RPMI7951 (cell line): Measurements from ENCODE around the gene CAPN3. TPM values are rescaled to one million over a fixed set of nuclear protein-coding genes. Genes with fewer than 3 reads are reported as not detected.
A peak's percentile ranks its signal among the peaks of the same experiment; 100 is the strongest.

ENCODE experiments used
- DNase-seq: peaks from one replicate; pipeline ENCODE4 v3.0.0-alpha.2; 2012; ENCODE audit warnings: low read depth
- total RNA-seq: library from RNA; depleted of rRNA; stranded (reverse); fragments of >200 nt; shearing (Covaris generic); gene quantifications from 2 replicates; pipeline ENCODE4 v1.2.3, GENCODE V29; 2014

Gene CAPN3
- total RNA-seq, 1 experiment from 2014 or later, result not detected

DNA sequence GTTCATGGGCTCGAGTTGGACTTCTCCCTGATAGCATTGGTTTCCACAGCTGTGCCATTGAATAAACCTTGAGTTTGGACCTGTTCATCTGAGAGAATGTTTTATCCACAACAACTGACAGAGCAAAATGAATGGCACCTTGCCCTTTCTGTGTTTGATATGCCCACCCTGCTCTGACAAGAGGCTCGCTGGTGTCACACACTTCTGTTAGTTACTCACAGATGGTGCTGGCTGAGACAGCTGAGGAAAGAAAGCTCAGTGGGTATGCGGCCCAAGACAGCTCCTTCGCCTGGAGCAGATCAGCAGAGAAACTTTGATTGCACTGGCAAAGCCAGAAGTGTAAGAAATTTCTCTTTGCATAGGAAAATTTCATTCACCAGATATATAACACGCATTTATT lies 2.5 kb upstream of the CAPN3 start:
- DNase-seq, result no peak

DNA sequence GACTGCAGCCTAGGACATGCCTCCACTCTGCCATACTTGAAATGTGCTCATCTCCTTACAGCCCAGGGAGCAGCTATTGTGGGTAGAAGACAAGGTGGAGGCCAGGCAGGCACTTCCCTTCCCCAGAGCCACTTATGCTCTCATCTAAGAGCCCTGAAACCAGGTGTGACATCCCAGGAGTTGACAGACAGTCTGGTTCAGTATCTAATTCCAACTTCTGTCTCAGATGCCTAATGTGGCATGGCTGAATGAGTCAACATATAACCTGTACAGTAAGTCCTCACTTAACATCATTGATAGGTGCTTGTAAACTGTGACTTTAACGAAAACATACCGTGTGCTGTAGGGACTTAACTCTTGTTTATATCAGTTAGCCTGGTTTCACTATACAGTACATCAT lies 1.2 kb upstream of the CAPN3 start:
- DNase-seq, result no peak

DNA sequence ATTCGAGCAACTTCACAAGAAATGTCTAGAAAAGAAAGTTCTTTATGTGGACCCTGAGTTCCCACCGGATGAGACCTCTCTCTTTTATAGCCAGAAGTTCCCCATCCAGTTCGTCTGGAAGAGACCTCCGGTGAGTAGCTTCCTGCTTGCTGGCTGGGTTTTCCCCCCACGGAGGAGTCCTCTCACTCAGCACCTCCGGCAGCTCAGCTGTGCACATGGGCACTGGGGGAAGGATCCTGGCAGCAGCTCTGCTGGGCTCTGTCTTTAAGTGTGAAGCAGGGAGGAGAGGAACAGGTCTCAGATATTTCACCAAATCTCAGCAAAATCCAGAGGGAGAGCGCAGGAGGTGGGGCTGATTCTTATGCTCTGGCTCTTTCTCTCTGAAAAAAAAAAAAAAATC lies 684 bp downstream of the CAPN3 start:
- no peak for DNase-seq

DNA sequence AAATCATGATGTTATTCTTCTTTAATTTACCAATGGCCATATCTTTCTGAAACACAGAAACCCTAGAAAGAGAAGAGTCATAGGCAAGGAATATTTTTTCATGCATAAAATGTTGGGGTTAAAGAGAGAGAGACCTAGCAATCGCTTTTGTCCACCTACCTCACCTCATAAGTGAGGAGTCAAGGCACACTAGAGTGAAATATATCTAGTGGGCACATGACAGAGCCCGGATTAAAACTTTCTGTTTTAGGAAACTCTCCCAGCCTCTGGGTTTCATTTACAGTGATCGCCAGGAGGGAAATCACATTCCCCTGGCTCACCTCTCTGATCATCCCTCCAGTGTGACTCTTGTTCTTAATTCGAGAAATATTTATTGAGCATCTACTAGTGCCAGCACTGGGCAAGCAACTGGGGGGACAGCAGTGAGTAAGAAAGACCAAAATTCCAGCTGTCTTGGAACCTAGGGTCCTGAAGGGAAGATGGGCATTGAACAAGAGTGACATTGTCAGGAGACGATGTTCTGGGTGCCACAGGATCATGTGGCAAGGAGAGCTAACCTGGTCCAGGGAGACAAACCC lies 1.3 kb downstream of the CAPN3 start:
- DNase-seq, result no peak

DNA sequence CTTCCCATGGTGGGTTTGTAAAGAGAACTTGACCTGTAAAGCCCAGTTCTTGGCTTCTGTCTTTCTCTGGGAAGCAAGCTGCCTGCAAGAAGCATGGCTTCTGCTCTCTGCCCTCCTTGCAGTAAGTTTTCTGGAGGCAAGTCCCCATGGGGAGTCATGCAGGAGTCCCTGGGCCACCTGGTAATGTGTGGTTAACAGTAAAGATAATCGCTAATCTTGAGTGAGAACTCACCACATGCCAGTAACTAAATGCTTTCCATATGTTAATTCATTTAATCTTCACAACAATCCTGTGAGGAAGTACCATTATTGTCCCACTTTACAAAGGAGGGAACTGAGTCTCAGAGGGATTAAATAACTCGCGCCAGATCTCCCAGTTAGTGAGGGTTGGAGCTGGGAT lies 4.2 kb downstream of the CAPN3 start:
- no peak for DNase-seq

DNA sequence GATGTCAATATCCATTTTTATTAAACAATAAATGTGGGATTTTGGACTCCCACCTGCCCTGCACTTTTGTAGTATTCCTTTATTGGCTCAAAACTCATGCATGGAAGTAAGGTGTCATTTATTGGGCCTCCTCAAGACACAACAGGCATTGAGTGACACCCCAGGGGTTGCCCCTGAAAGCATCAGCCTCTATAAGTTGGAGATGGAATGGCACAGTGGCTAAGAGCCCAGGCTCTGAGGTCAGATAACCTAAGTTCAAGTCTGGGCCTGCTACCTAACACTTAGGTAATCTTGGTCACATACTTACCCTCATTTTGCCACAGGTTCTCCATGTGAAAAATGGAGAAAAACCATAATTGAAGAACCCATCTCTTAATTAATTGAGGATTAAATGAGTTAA lies 4.6 kb downstream of the CAPN3 start:
- no peak for DNase-seq

DNA sequence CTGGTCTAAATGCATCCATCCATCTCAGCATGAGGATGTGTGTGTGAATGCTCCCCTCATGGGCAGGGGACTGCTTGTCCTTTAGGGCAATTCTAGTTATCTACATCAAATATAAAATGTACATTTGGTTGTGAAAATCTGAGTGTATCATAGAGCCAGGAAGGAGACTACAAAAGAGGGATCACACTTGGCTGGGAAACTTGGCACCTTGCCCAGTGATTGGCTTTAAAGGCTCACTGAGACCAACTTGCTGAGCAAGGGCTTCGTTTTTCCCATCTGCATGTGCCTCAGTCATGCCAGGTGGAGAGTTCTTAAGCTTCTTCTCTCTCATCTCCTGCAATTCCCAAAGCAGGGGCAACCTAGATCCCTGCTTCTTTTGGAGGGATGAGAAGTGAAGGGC lies 5.2 kb downstream of the CAPN3 start:
- no peak for DNase-seq

DNA sequence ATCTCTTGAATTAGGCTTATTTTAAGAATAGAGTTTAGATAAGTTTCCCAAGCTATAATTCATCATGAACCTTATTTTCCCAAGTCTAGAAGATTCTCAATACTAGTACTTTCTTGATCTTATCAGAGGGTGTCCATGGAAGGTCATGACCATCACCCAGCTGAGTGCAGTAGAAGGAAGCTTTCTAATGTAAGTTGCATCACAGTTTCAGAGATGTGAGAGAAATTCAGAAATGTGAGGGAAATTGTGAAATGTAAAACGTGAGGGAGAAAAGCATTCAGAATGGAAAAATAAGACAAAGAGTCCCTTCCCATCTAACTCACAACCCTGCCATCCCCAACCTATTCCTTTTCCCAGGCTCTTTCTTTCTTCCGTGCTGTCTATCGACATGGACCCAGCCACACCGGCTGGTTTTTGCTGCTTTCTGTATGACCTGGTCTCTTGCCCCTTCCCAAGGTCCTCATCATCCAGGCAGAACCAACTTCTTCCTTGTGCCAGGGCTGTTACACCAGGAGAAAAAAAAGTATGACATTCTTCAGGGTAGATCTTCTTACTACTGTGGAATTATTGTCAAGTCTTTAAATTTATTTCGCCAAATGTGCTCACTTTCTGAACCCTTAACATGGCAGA lies 6.7 kb downstream of the CAPN3 start:
- DNase-seq, result no peak

DNA sequence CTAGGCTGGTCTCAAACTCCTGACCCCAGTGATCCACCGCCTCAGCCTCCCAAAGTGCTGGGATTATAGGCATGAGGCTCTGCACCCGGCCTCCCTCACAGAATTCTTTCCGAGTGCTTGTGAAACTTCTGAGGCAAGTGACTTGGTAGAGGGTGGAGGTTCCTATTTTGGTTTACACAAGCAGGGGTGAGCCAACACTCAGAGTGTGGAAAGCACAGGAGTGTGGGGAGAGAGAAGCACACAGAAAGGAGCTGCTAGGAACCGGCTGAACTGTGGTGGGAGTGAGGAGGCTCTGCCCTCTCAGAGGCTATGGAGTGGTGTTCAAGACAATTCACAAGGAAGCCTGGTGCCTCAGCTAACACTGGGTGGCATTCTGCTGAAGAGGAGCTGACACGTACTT lies 7.7 kb downstream of the CAPN3 start:
- DNase-seq, result no peak

DNA sequence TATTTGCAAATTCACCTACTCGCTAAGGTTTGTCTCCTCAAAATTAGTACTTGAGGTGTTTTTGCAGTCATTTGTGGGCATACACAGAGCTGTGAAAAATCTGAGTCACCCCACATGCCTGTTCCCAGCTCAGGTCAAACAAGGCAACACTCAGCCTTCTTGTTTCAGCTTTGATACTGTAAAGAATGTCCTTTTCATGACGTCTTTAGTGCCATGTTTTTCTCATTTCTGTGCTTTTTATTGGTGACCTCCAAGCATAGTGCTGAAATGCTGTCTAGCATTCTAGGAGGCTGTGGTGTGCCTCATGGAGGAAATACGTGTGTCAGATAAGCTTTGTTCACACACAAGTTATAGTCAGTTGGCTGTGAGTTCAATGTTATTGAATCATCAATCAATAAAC lies 8.8 kb downstream of the CAPN3 start:
- DNase-seq, result no peak

DNA sequence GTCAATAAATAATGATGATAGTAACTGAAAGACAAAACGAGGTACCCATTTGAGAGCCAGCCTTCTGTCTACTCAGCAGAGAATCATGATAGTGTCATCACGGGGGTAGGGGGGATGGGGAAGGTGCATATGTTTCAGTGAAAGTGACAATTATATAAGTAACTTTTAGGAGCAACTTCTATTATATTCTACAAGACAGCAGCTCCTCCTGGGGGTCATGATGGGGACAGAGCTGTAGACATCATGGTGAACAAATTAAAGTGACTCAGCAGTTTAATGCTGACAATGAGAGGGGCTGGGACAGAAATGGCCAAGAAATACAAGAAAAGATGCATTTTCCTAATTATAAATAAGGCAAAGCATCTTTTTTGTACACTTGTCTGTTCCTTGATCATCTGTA lies 11.8 kb downstream of the CAPN3 start:
- DNase-seq, result peak; percentile 38

DNA sequence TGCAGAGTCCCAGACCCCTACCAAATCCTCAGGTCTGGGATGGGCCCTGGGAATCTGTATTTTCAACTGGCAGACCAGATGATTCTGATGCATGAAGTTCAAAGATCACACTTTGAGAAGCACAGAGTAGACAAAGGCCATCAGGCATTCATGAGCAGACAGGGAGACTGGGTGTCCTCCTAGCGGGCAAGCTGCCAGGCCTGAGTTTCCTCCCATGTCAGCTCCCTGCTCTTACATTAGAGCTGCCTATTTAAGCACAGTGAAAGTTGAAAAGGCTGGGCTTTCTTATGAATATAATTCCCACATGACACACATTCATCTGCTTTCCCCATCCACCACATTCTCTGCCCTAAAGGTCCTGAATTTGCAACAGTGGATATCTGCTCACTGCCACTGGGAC lies 14.0 kb downstream of the CAPN3 start:
- no peak for DNase-seq

DNA sequence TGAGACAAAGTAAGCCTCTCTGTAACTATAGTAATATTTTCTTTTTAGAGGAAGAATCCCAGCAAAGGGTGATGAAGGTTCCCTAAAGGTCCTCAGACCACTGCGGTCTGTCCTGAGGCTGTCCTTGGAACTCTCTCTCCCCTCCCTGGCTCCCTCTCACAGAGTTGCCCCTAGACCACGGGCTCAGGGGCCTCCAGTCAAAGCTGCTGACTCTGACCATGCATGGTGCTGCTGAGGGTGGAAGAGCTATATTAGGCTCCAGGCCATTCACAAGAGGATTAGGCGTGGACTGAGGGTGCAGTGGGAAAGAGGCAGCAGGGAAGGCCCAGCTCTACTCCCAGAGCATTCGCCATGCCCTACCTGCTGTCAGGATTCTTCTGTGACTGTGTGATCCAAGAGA lies 14.6 kb downstream of the CAPN3 start:
- no peak for DNase-seq

DNA sequence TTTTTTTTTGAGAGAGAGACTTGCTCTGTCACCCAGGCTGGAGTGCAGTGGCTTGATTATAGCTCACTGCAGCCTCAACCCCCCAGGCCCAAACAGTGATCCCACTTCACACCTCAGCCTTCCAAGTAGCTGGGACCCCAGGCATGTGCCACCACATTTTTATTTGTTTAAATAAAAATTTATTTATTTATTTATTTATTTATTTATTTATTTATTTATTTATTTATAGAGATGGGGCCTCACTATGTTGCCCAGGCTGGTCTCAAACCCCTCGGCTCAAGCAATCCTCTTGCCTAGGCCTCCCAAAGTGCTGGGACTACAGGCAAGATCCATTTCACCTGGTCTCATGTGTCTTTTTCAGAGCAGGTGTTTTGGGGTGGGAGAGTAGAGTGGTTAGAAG lies 15.5 kb downstream of the CAPN3 start:
- no peak for DNase-seq

DNA sequence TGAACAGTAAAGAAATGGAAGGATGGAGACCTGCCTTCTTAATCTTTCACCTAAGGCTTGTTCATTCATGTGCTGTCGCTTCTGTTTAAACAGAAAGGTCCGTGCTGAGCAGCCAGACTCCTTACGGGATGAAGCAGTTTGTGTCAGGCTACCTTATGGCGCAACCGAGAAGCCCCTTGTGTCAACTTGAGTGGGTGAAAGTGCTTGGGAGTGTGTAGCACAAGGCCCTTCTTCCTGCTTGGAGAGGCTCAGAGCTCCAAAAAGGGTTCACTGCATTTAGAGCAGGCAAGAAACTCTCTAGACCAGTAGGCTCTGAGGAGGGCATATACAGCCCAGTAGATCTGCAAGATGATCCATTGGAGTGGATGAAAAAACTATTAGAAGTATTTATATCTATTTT lies 16.0 kb downstream of the CAPN3 start:
- no peak for DNase-seq

DNA sequence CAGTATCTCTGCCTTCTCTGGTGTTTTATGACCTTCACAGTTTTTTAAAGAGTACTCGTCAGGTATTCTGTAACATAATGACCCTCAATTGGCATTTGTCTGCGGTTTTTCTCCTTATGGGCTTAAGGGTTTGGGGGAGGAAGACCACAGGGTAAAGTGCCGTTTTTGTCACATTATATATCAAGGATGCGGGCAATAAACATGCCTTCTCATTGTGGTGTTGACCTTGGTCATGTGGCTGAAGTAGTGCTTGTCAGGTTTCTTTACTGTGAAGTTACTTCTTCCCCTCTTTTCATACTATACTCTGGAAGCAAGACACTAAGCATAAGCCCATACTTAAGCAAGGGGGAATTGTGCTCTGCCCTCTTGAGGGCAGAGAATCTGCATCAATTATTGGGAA lies 16.6 kb downstream of the CAPN3 start:
- DNase-seq, result no peak

DNA sequence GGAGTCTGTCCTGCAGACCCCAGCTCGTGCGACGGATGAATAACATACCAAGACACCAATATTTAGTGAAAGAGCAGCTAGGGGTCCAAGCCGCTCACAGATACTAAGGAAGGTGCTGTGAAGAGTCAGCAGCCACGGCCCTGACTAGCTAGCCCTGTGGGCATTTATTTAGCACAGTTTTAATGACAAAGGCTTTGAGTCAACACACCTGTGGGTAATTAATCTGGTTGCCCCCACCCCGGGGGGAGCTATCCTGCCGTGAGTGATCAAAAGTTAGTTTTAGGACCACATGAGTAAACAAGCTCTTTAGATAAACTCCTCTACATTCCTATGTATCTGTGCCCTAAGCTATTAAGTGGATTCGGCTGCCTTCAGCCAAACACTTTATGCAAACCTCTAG lies 18.7 kb downstream of the CAPN3 start:
- no peak for DNase-seq

DNA sequence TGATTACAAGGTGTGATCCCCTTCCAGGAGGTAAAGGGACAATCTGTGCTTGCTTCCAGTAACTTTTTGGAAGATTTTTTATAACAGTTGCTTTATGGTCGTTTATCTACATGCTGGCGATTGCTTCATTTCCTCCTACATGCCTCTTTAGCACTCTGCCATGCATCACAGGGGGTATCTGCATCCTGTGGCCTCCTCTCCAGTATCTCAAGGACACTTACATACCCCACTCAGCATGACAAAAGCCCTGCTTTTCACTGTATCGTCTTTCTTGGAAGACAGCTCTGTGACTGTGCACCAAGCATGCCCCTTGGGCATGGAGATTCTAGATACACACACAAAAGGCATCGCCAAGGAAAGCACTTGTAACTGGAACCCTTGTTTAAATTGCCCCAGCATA lies 25.3 kb downstream of the CAPN3 start:
- DNase-seq, result no peak

DNA sequence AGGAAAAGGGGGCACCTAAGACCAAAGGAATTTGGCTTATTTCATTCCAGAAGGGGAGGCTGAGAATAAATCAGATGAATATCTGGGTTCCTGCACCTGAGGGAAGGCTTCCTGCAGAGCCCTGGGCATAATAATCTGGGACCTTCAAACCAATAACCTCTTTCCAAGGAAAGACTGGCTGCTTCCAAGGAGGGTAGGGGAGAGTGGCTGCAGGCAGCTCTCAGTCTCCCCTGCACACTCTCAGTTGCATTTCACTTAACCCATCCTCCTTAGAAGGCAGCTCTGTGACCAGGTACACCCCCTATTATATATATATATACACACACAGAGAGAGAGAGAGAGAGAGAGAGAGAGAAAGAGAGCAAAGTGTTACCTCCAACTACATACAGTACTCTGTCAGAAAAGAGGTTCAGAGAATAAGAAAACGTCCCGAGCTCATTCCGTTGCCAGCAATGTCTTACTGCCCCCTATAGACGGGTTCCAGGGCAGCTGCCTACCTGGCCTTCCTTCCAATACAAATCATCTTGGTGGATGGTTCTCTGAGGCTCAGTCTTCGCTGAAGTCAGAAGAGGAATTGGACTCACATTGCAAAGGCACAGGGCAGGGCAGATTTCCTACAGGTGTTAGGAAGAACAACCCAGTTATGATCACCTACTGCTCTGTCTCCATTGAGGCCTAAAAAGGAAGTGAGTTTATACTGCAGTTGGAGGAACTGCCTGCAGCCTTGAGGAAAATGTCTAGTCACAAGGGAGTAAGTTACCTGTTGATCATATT lies 26.1 kb downstream of the CAPN3 start:
- DNase-seq, result peak; percentile 40

DNA sequence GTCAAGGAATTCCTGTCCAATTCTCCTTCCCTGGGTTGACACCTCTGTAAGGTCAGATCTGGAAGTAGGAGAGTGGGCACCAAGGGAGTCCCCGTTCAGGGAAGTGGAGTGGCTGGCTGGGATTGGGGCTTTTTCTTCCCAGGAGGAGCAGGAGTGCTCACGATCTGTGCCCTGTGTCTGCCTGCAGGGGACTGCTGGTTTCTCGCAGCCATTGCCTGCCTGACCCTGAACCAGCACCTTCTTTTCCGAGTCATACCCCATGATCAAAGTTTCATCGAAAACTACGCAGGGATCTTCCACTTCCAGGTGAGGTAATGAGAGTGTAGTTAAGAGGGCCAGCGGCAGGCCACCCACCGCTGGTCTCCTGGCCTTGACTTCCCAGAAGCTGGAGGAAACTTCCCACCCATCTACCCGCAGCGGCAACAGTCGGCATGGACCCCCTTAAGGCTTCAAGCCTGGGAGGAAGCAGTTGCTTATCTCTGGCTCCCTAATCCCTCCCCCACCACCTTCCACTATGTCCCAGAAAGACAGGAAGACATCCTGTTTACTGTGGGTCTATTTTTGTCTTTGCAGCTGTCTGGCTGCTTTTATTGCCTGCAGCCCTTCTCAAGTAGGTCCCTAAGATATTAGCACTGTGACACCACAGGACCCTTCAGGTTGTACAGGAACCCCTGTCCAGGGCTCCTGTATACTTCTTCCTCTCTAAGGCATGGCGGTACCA lies 26.8 kb downstream of the CAPN3 start:
- DNase-seq, result no peak

DNA sequence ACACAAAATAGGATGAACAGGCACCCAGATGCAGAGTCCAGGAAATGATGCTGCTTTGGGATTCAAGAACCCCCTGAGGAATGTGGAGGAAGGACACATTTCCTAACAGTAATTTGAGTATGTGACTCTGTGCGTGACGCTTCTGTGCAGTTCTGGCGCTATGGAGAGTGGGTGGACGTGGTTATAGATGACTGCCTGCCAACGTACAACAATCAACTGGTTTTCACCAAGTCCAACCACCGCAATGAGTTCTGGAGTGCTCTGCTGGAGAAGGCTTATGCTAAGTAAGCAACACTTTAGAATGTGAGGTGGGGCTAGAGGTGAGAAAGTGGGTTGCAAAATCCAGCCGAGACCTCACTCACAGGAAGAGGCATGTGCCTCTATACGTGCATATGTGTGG lies 28.3 kb downstream of the CAPN3 start:
- DNase-seq, result no peak

DNA sequence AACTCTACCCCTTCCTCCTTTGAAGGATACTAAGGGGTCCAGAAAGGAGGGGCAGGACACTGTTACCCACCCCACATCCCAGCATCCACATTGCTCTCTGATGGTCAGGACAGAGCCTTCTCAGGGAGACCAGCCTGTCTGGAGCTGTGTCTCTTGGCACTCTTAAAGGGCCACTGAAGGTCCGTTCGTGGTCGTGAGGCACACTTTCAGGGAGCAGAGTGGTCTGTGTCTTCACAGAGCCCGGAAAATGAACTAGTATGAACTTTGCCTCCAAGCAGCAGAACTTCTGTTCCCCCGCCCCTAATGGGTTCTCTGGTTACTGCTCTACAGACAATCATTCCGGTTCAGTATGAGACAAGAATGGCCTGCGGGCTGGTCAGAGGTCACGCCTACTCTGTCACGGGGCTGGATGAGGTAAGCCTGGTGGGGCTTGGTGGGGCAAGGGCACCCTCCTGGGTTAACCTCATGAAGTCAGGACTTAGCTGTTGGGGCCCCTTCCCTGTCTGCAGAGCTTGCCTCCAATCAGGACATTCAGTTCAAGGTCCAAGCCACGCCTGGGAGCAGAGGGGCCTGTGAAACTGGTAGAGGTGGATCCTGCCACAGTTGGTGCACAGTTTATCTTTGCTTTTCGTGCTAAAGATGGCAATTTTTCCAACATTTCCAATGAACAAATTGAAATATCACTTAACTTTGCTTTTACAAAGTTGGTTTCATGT lies 33.2 kb downstream of the CAPN3 start:
- DNase-seq, result peak; percentile 48
